Measurements from ENCODE around the gene FBXO28. TPM values are rescaled to one million over a fixed set of nuclear protein-coding genes. Genes with fewer than 3 reads are reported as not detected.

The FBXO28 gene
- total RNA-seq, 1 experiment from 2014 or later = 82.6 TPM

DNA sequence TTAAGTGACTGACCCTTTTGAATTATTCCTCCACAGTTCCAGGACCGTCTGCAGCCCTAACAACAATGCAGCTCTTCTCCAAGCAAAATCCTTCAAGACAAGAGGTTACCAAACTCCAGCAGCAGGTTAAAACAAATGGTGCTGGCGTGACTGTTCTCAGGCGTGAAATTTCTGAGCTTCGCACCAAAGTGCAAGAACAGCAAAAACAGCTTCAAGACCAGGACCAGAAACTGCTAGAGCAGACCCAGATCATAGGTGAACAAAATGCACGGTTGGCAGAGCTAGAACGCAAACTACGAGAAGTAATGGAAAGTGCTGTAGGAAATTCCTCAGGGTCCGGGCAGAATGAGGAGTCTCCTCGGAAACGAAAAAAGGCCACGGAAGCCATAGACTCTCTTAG, 43.4 kb downstream of the FBXO28 start:
- Histone ChIP-seq H3K9me3 (ENCODE audit: low read length) (no peaks in the 10 kb centered on the region), H3K79me2 (ENCODE audit: low read length) (no peaks in the 10 kb centered on the region), H3K27ac (ENCODE audit: low read length) (no peak overlapping the region), H3F3A (ENCODE audit: low read length, unreplicated experiment) (no peaks in the 10 kb centered on the region), H4K20me1 (ENCODE audit: low read length) (no peaks in the 10 kb centered on the region), H3K36me3 (ENCODE audit: low read depth, low read length) (peaks cover 61% of the 10 kb centered on the region), H3K4me1 (ENCODE audit: insufficient read depth, low read length) (no peaks in the 10 kb centered on the region), H3K4me3 (ENCODE audit: low read length) (no peak overlapping the region), H3K9me2 (replicated peaks; ENCODE audit: low read length) (no peaks in the 10 kb centered on the region), H3K4me2 (ENCODE audit: low read length) (no peak overlapping the region), H3K27me3 (ENCODE audit: low read length) (no peaks in the 10 kb centered on the region), H2AFZ (ENCODE audit: low read length) (no peak overlapping the region), H3K9ac (ENCODE audit: low read length) (no peak overlapping the region)
- POLR2A ChIA-PET (ENCODE audit: unreplicated experiment) = no interaction called here
- DNase-seq (no peak), ATAC-seq (no peak)
- CTCF ChIA-PET = interaction anchor here (0.7 kb wide), 1 partner anchor 150 kb away, joined by 3 read pairs; no protein-coding TSS in a partner anchor
- BruUV-seq (replicated peaks) = no TSS peak
- intact Hi-C loops (cut with micrococcal nuclease) = no loop called here
- TF ChIP-seq EZH2 (IDR thresholded peaks at IDR 0.05; ENCODE audit: low read length, unreplicated experiment) (no peak), EZH2phosphoT487 (IDR thresholded peaks at IDR 0.05; ENCODE audit: borderline replicate concordance, low read length) (no peak)
- TF ChIP-seq, protein P1, sequence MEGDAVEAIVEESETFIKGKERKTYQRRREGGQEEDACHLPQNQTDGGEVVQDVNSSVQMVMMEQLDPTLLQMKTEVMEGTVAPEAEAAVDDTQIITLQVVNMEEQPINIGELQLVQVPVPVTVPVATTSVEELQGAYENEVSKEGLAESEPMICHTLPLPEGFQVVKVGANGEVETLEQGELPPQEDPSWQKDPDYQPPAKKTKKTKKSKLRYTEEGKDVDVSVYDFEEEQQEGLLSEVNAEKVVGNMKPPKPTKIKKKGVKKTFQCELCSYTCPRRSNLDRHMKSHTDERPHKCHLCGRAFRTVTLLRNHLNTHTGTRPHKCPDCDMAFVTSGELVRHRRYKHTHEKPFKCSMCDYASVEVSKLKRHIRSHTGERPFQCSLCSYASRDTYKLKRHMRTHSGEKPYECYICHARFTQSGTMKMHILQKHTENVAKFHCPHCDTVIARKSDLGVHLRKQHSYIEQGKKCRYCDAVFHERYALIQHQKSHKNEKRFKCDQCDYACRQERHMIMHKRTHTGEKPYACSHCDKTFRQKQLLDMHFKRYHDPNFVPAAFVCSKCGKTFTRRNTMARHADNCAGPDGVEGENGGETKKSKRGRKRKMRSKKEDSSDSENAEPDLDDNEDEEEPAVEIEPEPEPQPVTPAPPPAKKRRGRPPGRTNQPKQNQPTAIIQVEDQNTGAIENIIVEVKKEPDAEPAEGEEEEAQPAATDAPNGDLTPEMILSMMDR (conservative IDR thresholded peaks at IDR 0.05; ENCODE audit: low read depth, low read length) = no peak

DNA sequence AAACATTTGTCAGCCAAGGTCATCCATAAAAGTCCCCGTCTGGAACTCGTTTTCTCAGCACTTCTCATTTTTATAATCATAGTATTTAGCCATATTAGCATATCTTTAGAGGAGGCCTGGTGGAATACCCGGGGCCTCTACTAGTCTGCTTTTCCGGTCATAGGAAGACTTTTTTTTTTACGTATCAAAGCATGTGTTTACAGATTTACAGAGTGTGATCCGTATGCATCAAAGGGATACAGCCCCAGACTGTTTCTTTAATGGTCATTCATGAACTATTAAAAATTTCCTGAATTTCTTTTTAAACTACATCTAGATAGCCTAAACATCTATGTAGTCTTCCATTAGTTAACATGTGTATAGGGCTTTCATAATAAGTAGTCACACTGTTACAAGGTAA, 45.6 kb downstream of the FBXO28 start:
- Histone ChIP-seq H3K9me3 (ENCODE audit: low read length) (no peaks in the 10 kb centered on the region), H3K4me2 (ENCODE audit: low read length) (no peak overlapping the region), H3F3A (ENCODE audit: low read length, unreplicated experiment) (no peaks in the 10 kb centered on the region), H4K20me1 (ENCODE audit: low read length) (no peaks in the 10 kb centered on the region), H3K4me1 (ENCODE audit: insufficient read depth, low read length) (no peaks in the 10 kb centered on the region), H3K27ac (ENCODE audit: low read length) (no peak overlapping the region), H3K79me2 (ENCODE audit: low read length) (no peaks in the 10 kb centered on the region), H3K9ac (ENCODE audit: low read length) (no peak overlapping the region), H2AFZ (ENCODE audit: low read length) (no peak overlapping the region), H3K9me2 (replicated peaks; ENCODE audit: low read length) (no peaks in the 10 kb centered on the region), H3K27me3 (ENCODE audit: low read length) (no peaks in the 10 kb centered on the region), H3K36me3 (ENCODE audit: low read depth, low read length) (peaks cover 56% of the 10 kb centered on the region), H3K4me3 (ENCODE audit: low read length) (no peak overlapping the region)
- DNase-seq (no peak), ATAC-seq (no peak)
- intact Hi-C loops (cut with micrococcal nuclease) = no loop called here
- TF ChIP-seq, protein P1 (conservative IDR thresholded peaks at IDR 0.05; ENCODE audit: low read depth, low read length) = no peak
- CTCF ChIA-PET = no interaction called here
- POLR2A ChIA-PET (ENCODE audit: unreplicated experiment) = no interaction called here
- BruUV-seq (replicated peaks) = no TSS peak

DNA sequence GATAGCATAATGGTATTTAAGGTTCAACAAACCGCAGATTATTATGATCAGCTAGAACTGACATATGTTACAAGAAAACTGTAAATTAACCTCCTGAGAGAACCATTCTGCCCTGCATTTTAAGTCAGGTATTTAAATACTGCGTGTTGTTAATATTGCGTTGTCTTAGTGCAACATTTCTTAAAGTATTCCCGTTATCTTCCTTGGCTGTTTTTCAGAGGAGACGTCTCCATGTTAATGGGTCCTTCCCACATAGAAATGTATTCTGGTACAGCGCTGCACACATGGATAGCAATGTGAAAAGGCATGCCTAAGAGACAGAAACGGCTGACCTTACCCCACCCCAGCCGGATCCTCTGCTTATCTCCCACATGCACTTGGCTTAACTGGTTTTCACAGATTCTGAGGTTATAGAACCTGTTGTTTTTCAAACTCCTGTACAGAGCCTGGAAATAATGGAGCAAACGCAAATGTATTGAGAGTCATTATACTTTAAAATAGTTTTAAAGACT, 46.3 kb downstream of the FBXO28 start:
- no TSS peak for BruUV-seq (replicated peaks)
- CTCF ChIA-PET = no interaction called here
- no peaks in the 10 kb centered on the region for H4K20me1 ChIP-seq (ENCODE audit: low read length)

More for the DNA sequence above, 46.3 kb downstream of the FBXO28 start:
- intact Hi-C loops (cut with micrococcal nuclease) = no loop called here
- no peak overlapping the region for H3K27ac ChIP-seq (ENCODE audit: low read length)
- DNase-seq = no peak
- H3K27me3 ChIP-seq (ENCODE audit: low read length) = no peaks in the 10 kb centered on the region
- TF ChIP-seq, protein P1 (conservative IDR thresholded peaks at IDR 0.05; ENCODE audit: low read depth, low read length) = no peak
- TF ChIP-seq EZH2 (IDR thresholded peaks at IDR 0.05; ENCODE audit: low read length, unreplicated experiment) (no peak), EZH2phosphoT487 (IDR thresholded peaks at IDR 0.05; ENCODE audit: borderline replicate concordance, low read length) (no peak)
- no peak overlapping the region for H3K9ac ChIP-seq (ENCODE audit: low read length)
- no peak overlapping the region for H3K4me3 ChIP-seq (ENCODE audit: low read length)
- H2AFZ ChIP-seq (ENCODE audit: low read length) = no peak overlapping the region
- H3K36me3 ChIP-seq (ENCODE audit: low read depth, low read length) = peaks cover 56% of the 10 kb centered on the region
- POLR2A ChIA-PET (ENCODE audit: unreplicated experiment) = no interaction called here
- no peaks in the 10 kb centered on the region for H3K9me3 ChIP-seq (ENCODE audit: low read length)
- no peak overlapping the region for H3K4me2 ChIP-seq (ENCODE audit: low read length)
- H3K4me1 ChIP-seq (ENCODE audit: insufficient read depth, low read length) = no peaks in the 10 kb centered on the region
- H3K9me2 ChIP-seq (replicated peaks; ENCODE audit: low read length) = no peaks in the 10 kb centered on the region
- H3F3A ChIP-seq (ENCODE audit: low read length, unreplicated experiment) = no peaks in the 10 kb centered on the region
- ATAC-seq = no peak
- no peaks in the 10 kb centered on the region for H3K79me2 ChIP-seq (ENCODE audit: low read length)
